ENCODE results near the gene SIRT2.

The SIRT2 gene

GRCh38 chr19:38931521-38931793 is 32.0 kb upstream of the SIRT2 start:
- DNase-seq (ENCODE audit: low read depth) = no peak
- Histone ChIP-seq H3K36me3 (ENCODE audit: control insufficient read depth, insufficient read depth, low read length, severe bottlenecking) (peaks cover 13% of the 10 kb centered on the region), H3K9me3 (ENCODE audit: control insufficient read depth, low read length) (peaks cover 3% of the 10 kb centered on the region), H3K27me3 (replicated peaks; ENCODE audit: control insufficient read depth, insufficient read depth, low read length) (no peaks in the 10 kb centered on the region), H3K4me1 (ENCODE audit: control insufficient read depth, insufficient read depth, low read length) (peaks cover 23% of the 10 kb centered on the region), H3K9ac (ENCODE audit: low read length) (peak overlapping the region; percentile 99), H3K4me3 (ENCODE audit: low read length) (peak overlapping the region; percentile 98)

- peak within 1 kb of the TSS; percentile 98 for H3K4me3 ChIP-seq (ENCODE audit: low read length)
- H3K27me3 ChIP-seq (replicated peaks; ENCODE audit: control insufficient read depth, insufficient read depth, low read length) = no peaks in the 10 kb centered on the region
- H3K4me1 ChIP-seq (ENCODE audit: control insufficient read depth, insufficient read depth, low read length) = peaks cover 23% of the 10 kb centered on the region
- H3K9me3 ChIP-seq (ENCODE audit: control insufficient read depth, low read length) = peaks cover 3% of the 10 kb centered on the region
- peak within 1 kb of the TSS; percentile 99 for H3K9ac ChIP-seq (ENCODE audit: low read length)
- peaks cover 17% of the 10 kb centered on the region for H3K36me3 ChIP-seq (ENCODE audit: control insufficient read depth, insufficient read depth, low read length, severe bottlenecking)
- peak; percentile 100 for DNase-seq (ENCODE audit: low read depth)
These were observed 31.5 kb upstream of the SIRT2 start, which contains the start of gene MRPS12 for GRCh38 chr19:38930776-38931520. TSS of gene MRPS12 (plus strand) at chr19:38930944. CDS start at chr19:38931295, 351 bp downstream.

GRCh38 chr19:38929929-38930775 is 30.7 kb upstream of the SIRT2 start, which contains the start of gene SARS2:
TSS of gene SARS2 (minus strand) at chr19:38930763. CDS start at chr19:38930736, 27 bp downstream.
- H3K9me3 ChIP-seq (ENCODE audit: control insufficient read depth, low read length) = no peaks in the 10 kb centered on the region
- no peaks in the 10 kb centered on the region for H3K27me3 ChIP-seq (replicated peaks; ENCODE audit: control insufficient read depth, insufficient read depth, low read length)
- peaks cover 25% of the 10 kb centered on the region for H3K36me3 ChIP-seq (ENCODE audit: control insufficient read depth, insufficient read depth, low read length, severe bottlenecking)
- peak within 1 kb of the TSS; percentile 99 for H3K9ac ChIP-seq (ENCODE audit: low read length)
- peaks cover 23% of the 10 kb centered on the region for H3K4me1 ChIP-seq (ENCODE audit: control insufficient read depth, insufficient read depth, low read length)
- DNase-seq (ENCODE audit: low read depth) = peak; percentile 98
- H3K4me3 ChIP-seq (ENCODE audit: low read length) = peak within 1 kb of the TSS; percentile 98

GRCh38 chr19:38928391-38929001 is 29.1 kb upstream of the SIRT2 start:
- H3K9me3 ChIP-seq (ENCODE audit: control insufficient read depth, low read length) = no peaks in the 10 kb centered on the region
- no peak for DNase-seq (ENCODE audit: low read depth)
- H3K36me3 ChIP-seq (ENCODE audit: control insufficient read depth, insufficient read depth, low read length, severe bottlenecking) = peaks cover 31% of the 10 kb centered on the region
- peaks cover 23% of the 10 kb centered on the region for H3K4me1 ChIP-seq (ENCODE audit: control insufficient read depth, insufficient read depth, low read length)
- no peak overlapping the region for H3K9ac ChIP-seq (ENCODE audit: low read length)
- no peak overlapping the region for H3K4me3 ChIP-seq (ENCODE audit: low read length)
- no peaks in the 10 kb centered on the region for H3K27me3 ChIP-seq (replicated peaks; ENCODE audit: control insufficient read depth, insufficient read depth, low read length)

- peaks cover 2% of the 10 kb centered on the region for H3K4me1 ChIP-seq (ENCODE audit: control insufficient read depth, insufficient read depth, low read length)
- no peak overlapping the region for H3K9ac ChIP-seq (ENCODE audit: low read length)
- H3K27me3 ChIP-seq (replicated peaks; ENCODE audit: control insufficient read depth, insufficient read depth, low read length) = no peaks in the 10 kb centered on the region
- H3K36me3 ChIP-seq (ENCODE audit: control insufficient read depth, insufficient read depth, low read length, severe bottlenecking) = peaks cover 30% of the 10 kb centered on the region
- no peak overlapping the region for H3K4me3 ChIP-seq (ENCODE audit: low read length)
- DNase-seq (ENCODE audit: low read depth) = no peak
- H3K9me3 ChIP-seq (ENCODE audit: control insufficient read depth, low read length) = no peaks in the 10 kb centered on the region
These were observed 25.0 kb upstream of the SIRT2 start for GRCh38 chr19:38924388-38924787.

GRCh38 chr19:38922482-38922881 is 23.1 kb upstream of the SIRT2 start:
- H3K9ac ChIP-seq (ENCODE audit: low read length) = no peak overlapping the region
- DNase-seq (ENCODE audit: low read depth) = no peak
- no peak overlapping the region for H3K4me3 ChIP-seq (ENCODE audit: low read length)
- no peaks in the 10 kb centered on the region for H3K4me1 ChIP-seq (ENCODE audit: control insufficient read depth, insufficient read depth, low read length)
- no peaks in the 10 kb centered on the region for H3K27me3 ChIP-seq (replicated peaks; ENCODE audit: control insufficient read depth, insufficient read depth, low read length)
- H3K9me3 ChIP-seq (ENCODE audit: control insufficient read depth, low read length) = no peaks in the 10 kb centered on the region
- peaks cover 30% of the 10 kb centered on the region for H3K36me3 ChIP-seq (ENCODE audit: control insufficient read depth, insufficient read depth, low read length, severe bottlenecking)

GRCh38 chr19:38921420-38922274 is 22.2 kb upstream of the SIRT2 start:
- H3K36me3 ChIP-seq (ENCODE audit: control insufficient read depth, insufficient read depth, low read length, severe bottlenecking) = peaks cover 30% of the 10 kb centered on the region
- H3K27me3 ChIP-seq (replicated peaks; ENCODE audit: control insufficient read depth, insufficient read depth, low read length) = no peaks in the 10 kb centered on the region
- H3K4me1 ChIP-seq (ENCODE audit: control insufficient read depth, insufficient read depth, low read length) = no peaks in the 10 kb centered on the region
- H3K4me3 ChIP-seq (ENCODE audit: low read length) = no peak overlapping the region
- no peaks in the 10 kb centered on the region for H3K9me3 ChIP-seq (ENCODE audit: control insufficient read depth, low read length)
- H3K9ac ChIP-seq (ENCODE audit: low read length) = no peak overlapping the region
- DNase-seq (ENCODE audit: low read depth) = no peak

- no peak for DNase-seq (ENCODE audit: low read depth)
- Histone ChIP-seq H3K27me3 (replicated peaks; ENCODE audit: control insufficient read depth, insufficient read depth, low read length) (no peaks in the 10 kb centered on the region), H3K36me3 (ENCODE audit: control insufficient read depth, insufficient read depth, low read length, severe bottlenecking) (peaks cover 25% of the 10 kb centered on the region), H3K4me3 (ENCODE audit: low read length) (no peak overlapping the region), H3K9ac (ENCODE audit: low read length) (no peak overlapping the region), H3K4me1 (ENCODE audit: control insufficient read depth, insufficient read depth, low read length) (no peaks in the 10 kb centered on the region), H3K9me3 (ENCODE audit: control insufficient read depth, low read length) (no peaks in the 10 kb centered on the region)
These were observed 21.4 kb upstream of the SIRT2 start for GRCh38 chr19:38920602-38921419.

GRCh38 chr19:38919837-38920601 is 20.6 kb upstream of the SIRT2 start:
- no peak for DNase-seq (ENCODE audit: low read depth)
- no peak overlapping the region for H3K4me3 ChIP-seq (ENCODE audit: low read length)
- H3K9me3 ChIP-seq (ENCODE audit: control insufficient read depth, low read length) = no peaks in the 10 kb centered on the region
- peaks cover 18% of the 10 kb centered on the region for H3K36me3 ChIP-seq (ENCODE audit: control insufficient read depth, insufficient read depth, low read length, severe bottlenecking)
- no peaks in the 10 kb centered on the region for H3K4me1 ChIP-seq (ENCODE audit: control insufficient read depth, insufficient read depth, low read length)
- H3K27me3 ChIP-seq (replicated peaks; ENCODE audit: control insufficient read depth, insufficient read depth, low read length) = no peaks in the 10 kb centered on the region
- H3K9ac ChIP-seq (ENCODE audit: low read length) = no peak overlapping the region

- no peaks in the 10 kb centered on the region for H3K4me1 ChIP-seq (ENCODE audit: control insufficient read depth, insufficient read depth, low read length)
- no peak overlapping the region for H3K4me3 ChIP-seq (ENCODE audit: low read length)
- no peaks in the 10 kb centered on the region for H3K9me3 ChIP-seq (ENCODE audit: control insufficient read depth, low read length)
- peaks cover 10% of the 10 kb centered on the region for H3K36me3 ChIP-seq (ENCODE audit: control insufficient read depth, insufficient read depth, low read length, severe bottlenecking)
- no peaks in the 10 kb centered on the region for H3K27me3 ChIP-seq (replicated peaks; ENCODE audit: control insufficient read depth, insufficient read depth, low read length)
- DNase-seq (ENCODE audit: low read depth) = no peak
- H3K9ac ChIP-seq (ENCODE audit: low read length) = no peak overlapping the region
These were observed 19.1 kb upstream of the SIRT2 start for GRCh38 chr19:38918526-38918925.

Measured in adipocyte (in vitro differentiated cells).